GM23248 (cell line): ENCODE results near the gene XPC.

Experiments used
- EZH2 ChIP-seq: fragments of 200-600 bp; sonication (generic); IDR thresholded peaks from 2 replicates; pipeline ENCODE4 v1.6.1; 2018; ENCODE audit warnings: antibody characterized with exemption, mild to moderate bottlenecking; ENCODE audit not compliant: insufficient read depth, poor library complexity, severe bottlenecking
- EZH2phosphoT487 ChIP-seq: fragments of 200-600 bp; sonication (generic); IDR thresholded peaks from 2 replicates; pipeline ENCODE4 v1.6.1; 2018; ENCODE audit warnings: antibody characterized with exemption, moderate library complexity, mild to moderate bottlenecking, low read depth; ENCODE audit not compliant: insufficient read depth

DNA sequence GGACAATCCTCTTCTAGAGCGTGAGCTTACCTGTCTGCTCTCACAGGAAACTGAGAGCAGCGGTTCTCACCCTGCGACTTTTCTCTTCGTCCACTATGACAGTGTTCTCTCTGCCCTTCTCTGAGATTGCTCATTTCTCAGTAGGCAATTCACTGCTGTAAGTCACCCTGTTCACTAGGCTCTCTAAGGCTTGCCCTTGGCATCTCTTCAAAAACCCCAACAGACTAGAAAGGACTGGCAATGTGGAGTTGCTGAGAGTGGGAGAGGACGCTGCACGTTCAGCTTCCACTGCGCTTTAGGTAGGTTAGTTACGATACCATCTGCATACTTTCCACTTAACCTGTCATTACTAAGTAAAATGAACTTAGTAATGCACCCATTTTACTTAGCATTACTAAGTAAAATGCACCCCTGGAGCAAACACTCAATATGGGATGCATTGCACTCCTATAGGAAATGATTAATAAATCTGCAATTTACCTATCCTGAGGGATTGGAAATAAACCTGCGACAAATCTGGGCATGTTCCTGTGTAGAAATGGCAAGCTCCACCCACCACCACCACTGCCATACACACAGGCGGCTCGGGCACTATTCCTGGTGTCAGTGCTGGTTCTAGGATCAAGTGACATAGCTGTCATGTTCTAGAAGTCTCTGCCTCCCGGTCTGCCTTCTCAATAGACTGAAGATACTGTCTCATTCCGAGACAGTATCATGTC is 21.4 kb downstream of the XPC start:
- TF ChIP-seq EZH2 (no peak), EZH2phosphoT487 (no peak)
